ENCODE data around the gene SNED1.

DNA sequence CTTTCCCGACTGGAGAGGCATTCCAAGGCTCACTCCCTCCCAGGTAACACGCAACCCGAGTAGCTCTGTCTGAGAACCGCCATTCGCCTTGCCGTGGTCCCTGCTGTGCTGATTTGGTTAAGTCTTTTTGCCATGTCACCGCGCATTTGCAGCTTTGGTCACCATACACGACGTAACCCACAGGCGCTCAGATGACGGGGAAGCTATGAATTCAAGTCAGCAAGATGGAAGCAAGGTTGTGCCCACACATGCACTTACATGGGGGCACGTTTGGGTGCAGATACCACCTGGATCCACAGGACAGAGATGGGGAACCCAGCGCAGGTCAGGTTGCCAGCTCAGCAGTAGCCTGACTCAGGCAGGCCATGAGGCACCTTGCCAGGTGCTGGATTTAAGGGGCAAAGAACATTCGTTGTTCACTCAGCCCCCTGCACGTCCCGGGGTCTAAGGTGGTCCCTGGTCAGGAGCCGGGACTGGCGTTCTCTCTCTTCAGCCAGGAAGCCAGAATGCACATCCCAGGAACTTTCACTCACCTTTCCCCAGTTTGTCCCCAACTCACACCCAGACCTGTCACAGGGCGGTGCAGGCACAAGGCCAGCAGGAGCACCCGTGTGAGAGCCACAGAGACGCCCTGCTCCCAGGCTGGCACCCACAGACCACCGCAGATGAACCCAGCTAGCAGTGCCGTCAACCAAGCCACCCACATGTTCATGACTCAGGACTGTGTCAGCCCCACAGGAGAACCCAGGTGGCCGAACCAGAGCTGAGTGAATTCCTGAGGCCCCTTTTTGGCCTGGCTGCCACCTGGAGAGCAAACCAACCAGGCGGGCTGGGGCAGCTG, 19.9 kb downstream of the SNED1 start:
- TF ChIP-seq, protein P1, sequence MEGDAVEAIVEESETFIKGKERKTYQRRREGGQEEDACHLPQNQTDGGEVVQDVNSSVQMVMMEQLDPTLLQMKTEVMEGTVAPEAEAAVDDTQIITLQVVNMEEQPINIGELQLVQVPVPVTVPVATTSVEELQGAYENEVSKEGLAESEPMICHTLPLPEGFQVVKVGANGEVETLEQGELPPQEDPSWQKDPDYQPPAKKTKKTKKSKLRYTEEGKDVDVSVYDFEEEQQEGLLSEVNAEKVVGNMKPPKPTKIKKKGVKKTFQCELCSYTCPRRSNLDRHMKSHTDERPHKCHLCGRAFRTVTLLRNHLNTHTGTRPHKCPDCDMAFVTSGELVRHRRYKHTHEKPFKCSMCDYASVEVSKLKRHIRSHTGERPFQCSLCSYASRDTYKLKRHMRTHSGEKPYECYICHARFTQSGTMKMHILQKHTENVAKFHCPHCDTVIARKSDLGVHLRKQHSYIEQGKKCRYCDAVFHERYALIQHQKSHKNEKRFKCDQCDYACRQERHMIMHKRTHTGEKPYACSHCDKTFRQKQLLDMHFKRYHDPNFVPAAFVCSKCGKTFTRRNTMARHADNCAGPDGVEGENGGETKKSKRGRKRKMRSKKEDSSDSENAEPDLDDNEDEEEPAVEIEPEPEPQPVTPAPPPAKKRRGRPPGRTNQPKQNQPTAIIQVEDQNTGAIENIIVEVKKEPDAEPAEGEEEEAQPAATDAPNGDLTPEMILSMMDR (IDR thresholded peaks at IDR 0.05) = no peak
- TF ChIP-seq POLR2A (IDR thresholded peaks at IDR 0.05) = no peak
- no peak for TF ChIP-seq EP300 (IDR thresholded peaks at IDR 0.05)
- no peak for TF ChIP-seq POLR2AphosphoS5 (IDR thresholded peaks at IDR 0.05)

Measured in suprapubic skin (tissue), 4 donors.